WTC11 (cell line): ENCODE data around the gene METTL22.

Source experiments
- ATF3 ChIP-seq: sonication (generic); formaldehyde crosslinking; conservative IDR thresholded peaks from 2 replicates; pipeline ENCODE4 v1.8.1; 2022; ENCODE audit warnings: mild to moderate bottlenecking, missing genetic modification reagents
- CTCF ChIP-seq: fragments of 200-600 bp; IDR thresholded peaks from 2 replicates; pipeline ENCODE4 v1.8.0; 2022; ENCODE audit warnings: antibody characterized with exemption
- FOXK1 ChIP-seq: sonication (generic); formaldehyde crosslinking; IDR thresholded peaks from 2 replicates; pipeline ENCODE4 v1.8.0; 2022; ENCODE audit warnings: mild to moderate bottlenecking, moderate library complexity, missing genetic modification reagents
- SMAD3 ChIP-seq: sonication (generic); formaldehyde crosslinking; IDR thresholded peaks from 2 replicates; pipeline ENCODE4 v1.8.0; 2022; ENCODE audit warnings: missing genetic modification reagents, mild to moderate bottlenecking, borderline replicate concordance

- TF ChIP-seq SMAD3 (CRISPR knock-in tag) (no peak), CTCF (no peak), ATF3 (CRISPR knock-in tag) (no peak), FOXK1 (CRISPR knock-in tag) (no peak)
Measured at GRCh38 chr16:8678068-8678927, 56.8 kb downstream of the METTL22 start.
